HG03108 (cell line): ENCODE results near the gene BCOR.

Experiments
- ATAC-seq: cut with Tn5 transposase; IDR thresholded peaks from one replicate; pipeline ENCODE4 v1.9.1; 2021; ENCODE audit warnings: moderate library complexity; ENCODE audit not compliant: unreplicated experiment

BCOR gene

GRCh38 chrX:40035726-40036125 lies 62.0 kb downstream of the BCOR start:
- no peak for ATAC-seq

DNA sequence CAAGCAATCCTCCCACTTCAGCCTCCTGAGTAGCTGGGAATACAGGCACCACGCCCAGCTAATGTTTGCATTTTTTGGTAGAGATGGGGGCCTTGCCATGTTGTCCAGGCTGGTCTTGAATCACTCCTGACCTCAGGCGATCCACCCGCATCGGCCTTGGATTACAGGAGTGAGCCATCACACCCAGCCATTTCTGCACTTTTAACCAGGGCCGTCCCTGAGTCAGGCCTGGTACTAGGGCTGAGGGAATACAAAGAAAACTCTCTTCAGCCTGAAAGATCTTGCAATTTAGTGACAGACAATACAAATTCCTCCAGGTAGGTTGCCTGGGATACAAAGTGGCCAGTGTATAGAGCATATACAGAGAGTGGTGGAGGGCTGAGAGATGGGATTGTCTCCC lies 65.8 kb downstream of the BCOR start:
- ATAC-seq = no peak

GRCh38 chrX:40030205-40030604 lies 67.6 kb downstream of the BCOR start:
- ATAC-seq = no peak

- ATAC-seq = no peak
Measured at GRCh38 chrX:40022421-40022820, 75.3 kb downstream of the BCOR start.

DNA sequence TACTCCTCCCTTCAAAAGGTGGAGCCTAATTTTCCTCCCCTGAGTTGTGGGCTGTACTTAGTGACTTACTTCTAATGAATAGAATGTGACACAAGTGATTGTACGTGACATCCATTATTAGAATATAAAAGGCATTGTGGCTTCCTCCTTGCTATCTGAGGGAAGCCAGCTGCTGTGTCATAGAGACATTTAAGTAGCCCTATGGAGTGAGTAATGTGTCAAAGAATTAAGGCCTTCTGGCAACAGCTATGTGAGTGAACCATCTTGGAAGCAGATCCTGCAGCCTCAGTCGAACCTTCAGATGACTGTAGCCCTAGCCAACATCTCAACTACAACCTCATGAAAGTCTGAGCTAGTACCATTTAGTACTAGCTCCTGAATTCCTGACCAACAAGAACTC lies 76.1 kb downstream of the BCOR start:
- no peak for ATAC-seq

- ATAC-seq = no peak
Measured at GRCh38 chrX:40019541-40019940, 78.2 kb downstream of the BCOR start.

DNA sequence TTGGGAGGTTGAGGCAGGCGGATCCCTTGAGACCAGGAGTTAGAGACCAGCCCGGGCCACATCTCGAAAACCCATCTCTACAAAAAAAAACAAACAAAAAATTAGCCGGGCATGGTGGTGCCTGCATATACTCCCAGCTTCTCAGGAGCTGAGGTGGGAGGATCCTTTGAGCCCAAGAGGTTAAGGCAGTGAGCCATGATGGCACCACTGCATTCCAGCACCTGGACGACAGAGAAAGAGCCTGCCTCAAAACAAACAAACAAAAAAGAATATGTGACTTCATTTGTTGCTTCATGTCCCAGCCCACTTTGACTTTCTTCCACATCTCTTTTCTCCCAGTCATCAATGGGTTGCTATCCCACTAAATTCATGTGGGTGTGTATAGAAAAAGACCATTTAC lies 79.7 kb downstream of the BCOR start:
- no peak for ATAC-seq

DNA sequence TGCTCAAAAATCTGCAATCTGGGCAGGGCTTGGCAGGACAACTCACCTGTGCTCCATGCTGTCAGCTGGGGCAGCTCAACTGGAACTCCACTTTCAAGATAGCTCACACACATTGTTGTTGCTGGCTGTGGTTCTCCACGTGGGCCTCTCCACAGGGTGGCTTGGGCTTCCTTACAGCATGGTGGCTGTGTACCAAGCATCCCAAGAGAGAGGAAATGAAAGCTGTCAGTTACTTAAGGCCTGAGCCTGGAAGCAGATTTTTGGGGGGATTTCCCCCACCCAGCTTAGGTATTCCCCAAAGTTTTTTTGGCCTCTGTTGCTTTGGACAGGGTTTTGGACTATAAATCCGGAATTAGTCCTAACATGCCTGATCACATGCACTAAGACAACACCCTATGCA lies 81.0 kb downstream of the BCOR start:
- no peak for ATAC-seq

- no peak for ATAC-seq
Measured at GRCh38 chrX:40015693-40016092, 82.1 kb downstream of the BCOR start.

DNA sequence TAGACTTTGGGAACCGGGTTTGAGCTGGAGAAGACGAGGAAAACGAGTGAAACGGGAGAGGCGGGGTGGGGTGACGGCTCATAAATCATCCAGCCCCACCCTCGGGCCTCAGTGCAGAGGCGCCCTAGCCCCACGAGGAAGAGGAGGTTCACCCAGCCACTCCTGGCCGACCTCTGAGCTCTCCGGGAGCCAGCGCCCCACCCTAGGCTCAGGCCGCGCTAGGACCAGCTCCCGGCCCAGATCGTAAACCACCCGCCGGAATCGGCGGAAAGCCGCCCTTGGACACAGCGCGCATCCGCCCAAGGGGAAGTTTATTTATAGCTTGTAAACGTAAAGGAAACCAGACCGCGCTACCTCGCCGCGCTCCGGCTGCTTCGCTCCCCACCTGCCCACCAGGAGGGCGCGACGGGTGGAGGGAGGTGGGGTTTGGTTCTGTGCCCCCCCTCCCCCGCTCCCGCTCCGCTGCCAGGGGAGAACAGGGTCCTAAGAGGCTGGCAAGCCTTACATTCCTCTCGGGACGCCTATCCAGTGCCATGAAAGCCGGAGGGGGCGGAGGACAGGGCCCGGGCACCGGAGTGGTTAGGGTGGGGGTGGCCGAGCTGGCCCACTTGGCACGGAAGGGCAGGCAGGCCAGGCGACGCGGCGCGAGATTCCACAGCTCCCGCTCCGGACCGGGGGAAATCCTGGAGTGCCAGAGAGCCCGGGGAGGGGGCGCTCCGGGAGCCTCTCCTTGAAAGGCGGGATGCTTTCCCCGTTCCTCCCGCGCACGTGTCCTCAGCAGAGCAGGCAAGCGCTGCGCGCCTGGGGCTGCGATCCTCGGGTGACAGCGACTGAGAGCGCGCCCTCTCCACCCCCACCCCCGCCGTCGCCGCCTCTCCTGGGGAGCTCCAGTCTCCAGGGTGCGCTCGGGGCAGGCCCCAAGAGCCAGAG lies 84.2 kb downstream of the BCOR start:
- ATAC-seq = no peak

- no peak for ATAC-seq
Measured at GRCh38 chrX:40012868-40013265, 84.9 kb downstream of the BCOR start.

- no peak for ATAC-seq
Measured at GRCh38 chrX:40012039-40012867, 85.5 kb downstream of the BCOR start.

DNA sequence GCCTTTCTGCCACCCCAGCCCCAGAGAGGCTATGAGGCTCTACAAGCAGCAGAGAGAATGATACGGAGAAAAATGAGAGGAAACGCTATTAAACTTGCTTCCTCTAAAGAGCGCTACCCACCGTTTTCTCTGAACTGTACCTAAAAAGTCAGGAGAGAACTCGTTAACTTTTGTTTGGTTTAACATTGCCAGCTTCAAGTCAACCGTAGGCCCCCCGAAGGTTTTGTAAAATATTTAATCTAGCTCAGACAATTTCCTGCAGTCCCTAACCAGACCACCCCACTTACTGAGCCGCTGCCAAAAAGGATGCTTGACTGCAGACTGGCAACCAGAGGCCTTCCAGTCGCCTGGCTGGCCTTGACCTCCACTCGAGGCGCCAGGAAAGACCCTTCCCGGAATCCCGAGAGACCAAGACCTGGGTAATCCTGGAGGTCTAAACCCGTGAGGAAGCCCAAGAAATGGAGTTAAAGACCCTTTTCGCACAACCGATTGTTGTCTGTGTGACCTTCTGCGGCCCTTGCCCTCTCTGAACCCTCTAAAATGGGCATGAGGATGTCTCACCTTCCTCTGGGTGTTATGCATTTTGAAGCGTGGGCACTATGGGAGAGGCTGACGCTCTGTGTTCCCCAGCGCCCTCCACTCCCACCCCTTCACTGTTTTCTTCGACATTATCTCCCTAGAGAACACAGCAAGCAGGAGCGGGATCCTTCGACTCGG lies 86.3 kb downstream of the BCOR start:
- no peak for ATAC-seq

DNA sequence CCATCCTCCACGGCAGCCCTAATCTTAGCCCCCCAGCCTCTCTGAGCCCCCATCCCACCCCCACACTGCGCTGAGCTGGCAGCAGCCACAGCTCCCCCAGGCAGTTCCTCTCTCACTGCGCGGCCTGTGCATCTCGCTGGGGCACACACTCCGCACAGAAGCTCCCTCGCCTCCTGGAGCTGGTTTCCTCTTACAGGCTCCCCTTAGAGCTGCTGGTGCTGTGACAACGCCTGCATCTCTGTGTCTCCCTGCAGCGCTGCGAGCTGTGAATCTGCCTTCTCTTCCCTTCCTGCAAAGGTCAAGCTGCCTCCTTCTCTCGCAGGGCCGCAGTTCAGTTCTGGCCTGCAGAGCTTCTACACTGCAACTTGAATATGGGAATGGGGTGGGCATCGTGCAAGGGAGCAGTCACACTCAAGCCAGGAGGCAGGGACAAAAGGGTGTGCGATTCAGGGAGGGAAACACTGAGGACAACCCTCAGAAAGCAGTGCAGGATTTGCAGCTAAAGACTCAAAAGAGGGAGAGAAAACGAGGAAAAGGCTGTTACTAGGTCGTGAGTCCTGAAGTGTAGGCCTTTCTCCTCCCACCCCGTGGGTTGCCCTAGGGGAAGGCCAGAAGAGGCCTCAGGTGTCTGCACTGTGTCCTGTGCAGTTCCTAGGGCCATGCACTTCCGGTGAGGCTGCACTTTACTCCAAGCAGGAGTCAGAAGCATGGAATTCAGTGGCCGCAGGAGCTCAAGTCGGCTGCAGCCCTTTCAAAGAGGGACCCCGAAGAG lies 87.0 kb downstream of the BCOR start:
- no peak for ATAC-seq

DNA sequence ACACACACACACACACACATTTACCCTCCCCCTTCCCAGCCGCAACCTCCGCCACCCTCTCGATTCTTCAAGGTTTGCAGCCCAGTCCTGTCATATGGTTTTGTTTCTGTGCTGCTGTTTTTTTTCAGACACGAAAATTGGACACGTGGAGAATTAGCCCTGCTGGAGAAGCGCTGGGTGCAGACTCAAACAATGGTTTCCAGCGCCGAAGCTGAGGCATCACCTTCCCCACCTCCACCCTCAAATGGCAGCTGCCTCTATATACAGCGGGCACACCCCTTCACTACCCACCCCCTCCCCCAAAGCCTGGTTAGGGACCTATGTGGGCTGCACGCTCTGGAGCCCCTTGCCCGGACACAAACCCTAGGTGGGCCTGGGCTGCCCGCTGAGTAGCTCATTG lies 87.9 kb downstream of the BCOR start:
- ATAC-seq = no peak

- ATAC-seq = no peak
Measured at GRCh38 chrX:40009462-40009851, 88.3 kb downstream of the BCOR start.

DNA sequence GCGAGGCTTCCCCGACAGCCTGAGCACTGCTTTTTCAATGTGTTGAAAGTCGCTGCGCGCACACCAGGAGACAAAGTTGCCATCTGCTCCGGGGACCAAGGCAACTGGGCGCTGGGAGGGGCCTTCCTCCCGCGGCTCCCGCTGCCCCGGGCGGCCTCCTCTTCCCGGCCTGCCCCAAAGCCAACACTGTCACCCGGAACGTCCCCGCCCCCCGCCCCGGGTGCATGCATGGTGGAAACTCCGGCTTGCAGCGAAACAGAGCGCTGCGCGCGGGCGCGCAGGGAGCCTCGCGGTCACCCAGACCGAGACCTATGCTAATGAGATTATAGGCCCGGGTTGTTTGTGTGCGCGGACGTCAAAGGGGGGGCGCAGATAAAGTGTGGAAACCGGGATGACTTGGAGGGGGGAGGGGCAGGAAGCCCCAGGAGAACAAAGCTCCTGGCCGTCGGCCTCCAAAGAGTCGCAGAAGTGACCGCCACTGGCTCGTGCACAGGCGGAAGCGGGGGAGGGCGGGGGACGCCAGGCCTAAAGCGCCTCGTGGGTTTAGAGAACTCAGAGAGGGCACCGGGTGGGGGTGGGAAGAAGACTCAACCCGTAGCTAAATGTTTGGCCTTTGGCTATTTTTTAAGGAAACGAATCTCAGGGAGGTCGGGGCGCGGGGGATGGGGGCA lies 88.8 kb downstream of the BCOR start:
- no peak for ATAC-seq

DNA sequence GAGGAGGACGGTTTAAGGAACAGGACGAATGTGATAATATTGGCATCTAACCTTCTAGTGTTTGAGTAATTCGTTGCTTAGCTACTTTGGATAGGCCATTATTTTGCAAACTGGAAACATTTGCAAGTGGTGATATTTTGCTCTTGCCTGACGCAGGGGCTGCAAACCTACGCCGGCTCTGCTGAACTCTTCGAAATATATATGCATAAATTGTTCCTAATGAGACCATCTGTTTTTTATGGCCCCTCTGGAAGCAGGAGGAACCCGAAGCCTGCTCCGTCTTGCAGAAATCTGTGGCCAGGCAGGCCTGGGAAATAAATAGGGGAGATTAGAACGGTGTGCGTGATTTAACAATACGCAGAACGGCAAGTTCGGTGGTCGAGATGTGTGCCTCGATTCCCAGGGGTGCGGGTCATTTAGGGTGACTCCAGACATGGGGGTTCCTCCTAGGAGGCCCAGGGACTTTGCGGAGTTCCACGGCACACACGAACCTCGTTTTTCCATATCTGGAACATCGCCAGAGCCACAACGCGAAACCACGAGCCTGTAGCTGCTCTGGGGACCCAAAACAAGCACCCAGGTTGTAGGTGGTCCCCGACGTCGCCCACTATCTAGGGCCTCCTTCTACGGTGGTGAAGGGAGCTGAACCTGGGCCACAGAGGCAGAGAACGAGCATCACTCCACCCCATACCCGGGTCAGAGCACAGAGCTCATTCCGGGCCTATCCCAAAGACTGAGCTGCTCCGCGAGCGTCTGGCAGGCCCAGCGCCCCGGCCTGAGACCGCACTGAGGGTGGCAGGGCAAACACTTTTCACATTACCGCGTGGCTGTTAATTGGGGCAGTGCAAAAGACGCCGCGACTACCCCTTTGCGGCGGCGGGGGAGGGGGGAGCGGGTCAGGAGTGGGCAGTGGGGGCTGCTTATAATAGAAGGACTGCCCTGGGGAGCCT lies 89.7 kb downstream of the BCOR start:
- no peak for ATAC-seq

DNA sequence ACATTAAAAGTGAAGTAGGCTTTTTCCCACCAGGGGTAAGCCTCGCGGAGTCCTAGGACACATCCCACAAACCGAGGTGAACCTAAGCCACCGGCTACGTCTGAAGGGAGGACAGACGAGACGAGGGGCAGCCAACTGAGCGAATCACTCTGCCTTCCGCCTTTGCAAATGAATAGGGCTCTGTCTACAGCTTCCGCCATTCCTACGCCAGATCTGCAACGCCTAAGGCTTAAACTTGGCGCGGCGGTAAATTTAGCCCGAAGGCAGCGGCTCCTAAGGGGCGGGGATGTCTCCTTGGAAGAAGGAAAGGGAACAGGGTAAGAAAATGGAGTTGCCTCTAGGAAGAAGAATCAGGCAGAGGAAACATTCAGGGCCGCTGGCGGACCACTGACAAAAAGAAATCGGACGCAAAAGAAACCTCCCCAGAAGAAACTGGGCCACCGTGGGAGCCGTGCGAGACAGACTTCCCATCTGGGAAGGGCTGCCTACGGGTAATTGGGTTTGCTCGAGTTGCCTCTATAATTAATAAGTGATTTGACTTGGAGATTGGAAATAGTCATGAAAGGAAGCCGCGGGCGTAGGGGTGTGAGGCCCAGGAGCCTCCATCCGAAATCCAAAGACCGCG lies 90.5 kb downstream of the BCOR start:
- no peak for ATAC-seq
